COLO829 (cell line): ENCODE results near the gene PDGFD.

Source experiments
- DNase-seq: peaks from one replicate; pipeline ENCODE4 v3.0.0; 2012; ENCODE audit warnings: low spot score

The PDGFD gene

DNA sequence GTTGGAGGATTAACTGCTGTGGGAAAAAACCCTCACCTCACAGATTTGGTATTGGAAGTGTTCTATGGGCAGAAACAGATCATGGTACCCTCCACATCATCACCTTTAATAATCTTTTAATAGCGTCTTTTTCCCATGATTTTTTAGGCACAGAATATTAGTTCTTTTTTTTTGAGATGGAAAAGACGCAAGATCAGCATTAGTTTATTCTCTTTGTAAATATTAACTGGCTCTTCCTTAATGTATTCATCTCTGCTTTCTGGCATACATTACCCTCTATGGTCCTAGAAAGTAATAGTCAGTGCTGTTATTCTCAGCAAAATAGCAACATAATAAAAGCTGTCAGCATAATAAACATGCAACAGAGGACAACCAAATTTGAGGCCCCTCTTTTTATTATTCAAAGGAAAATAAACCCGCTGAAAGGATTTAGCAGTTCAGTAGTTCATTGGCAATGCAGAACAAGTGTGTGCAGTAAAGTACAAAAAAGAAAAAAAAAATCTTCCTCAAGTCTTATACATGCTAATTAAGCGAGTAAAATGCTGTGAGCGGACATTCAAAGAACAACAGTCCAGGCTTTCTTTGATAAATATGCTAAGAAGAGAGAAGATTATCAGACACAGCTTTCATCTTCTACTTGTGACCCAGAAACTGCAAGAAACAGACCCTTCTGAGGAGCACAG is 165.0 kb downstream of the PDGFD start:
- no peak for DNase-seq

DNA sequence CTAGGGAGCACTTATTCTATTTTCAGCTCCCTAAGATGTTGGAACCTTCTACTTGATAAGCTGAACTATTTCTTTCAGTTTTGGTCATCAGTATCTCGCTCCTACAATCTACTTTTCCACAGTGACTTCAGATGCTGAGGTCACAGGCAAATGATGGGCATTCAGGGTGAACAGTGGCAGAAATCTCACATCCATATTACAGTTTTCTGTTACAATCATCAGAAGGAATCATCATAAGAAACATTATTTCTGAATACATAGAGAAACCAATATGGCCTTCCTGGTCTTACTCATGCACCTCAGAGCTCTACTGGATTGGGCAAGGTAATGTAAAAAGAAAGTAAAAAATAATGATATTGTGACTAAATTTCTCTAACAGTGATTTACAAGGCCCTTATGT is 166.9 kb downstream of the PDGFD start:
- DNase-seq: no peak

DNA sequence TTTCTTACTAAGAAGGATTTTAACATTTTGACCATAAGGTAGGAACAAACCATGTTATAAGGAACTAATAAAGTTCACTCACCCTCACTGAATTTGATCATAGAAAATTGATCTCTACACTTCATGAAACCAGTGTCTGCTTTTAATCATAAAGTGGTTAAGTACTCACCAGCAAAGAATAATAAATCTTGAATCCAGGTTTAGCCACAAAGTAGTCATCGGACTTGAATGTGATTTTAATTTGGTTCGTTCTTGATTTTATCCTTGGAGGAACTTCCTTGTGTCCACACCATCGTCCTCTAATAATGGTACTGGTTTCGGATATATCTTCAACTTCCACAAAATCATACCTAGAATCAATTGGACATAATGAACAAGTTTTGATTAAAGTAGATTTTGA is 168.1 kb downstream of the PDGFD start:
- no peak for DNase-seq

DNA sequence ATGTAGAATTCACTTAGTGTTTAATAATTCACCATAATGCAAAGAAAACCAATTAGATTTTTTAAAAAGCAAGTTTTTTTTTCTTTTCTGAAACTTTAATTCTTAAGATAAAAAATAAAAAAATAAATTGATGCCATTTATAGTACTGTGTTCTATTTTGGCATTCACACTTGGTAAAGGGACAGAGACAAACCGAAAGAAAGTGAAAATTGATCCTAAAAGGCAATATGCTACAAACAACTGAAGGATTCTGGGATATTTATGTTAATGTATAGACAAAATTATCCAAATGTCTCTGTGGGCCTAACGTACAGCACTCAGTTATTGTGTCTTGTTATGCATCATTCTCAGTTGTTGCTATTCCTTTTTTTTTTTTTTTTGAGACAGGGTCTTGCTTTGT is 169.4 kb downstream of the PDGFD start:
- DNase-seq: no peak

DNA sequence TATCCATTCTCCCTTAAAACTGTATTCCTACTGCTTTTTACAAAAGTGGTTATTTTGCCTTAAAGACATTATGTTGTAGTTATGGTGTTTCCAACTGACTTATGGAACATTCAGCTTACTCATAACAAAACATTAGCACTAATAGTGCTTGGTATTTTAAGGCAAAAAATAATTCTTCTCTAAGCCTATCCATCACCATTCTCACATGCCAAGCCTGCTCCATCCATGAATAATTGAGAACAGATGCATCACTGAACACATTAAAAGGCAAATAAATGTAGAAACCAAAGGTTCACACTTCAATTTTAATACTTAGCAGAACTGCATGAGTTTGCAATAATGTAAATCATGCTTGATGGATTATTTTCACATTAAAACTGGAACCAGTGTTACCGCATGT is 169.9 kb downstream of the PDGFD start:
- DNase-seq: no peak

DNA sequence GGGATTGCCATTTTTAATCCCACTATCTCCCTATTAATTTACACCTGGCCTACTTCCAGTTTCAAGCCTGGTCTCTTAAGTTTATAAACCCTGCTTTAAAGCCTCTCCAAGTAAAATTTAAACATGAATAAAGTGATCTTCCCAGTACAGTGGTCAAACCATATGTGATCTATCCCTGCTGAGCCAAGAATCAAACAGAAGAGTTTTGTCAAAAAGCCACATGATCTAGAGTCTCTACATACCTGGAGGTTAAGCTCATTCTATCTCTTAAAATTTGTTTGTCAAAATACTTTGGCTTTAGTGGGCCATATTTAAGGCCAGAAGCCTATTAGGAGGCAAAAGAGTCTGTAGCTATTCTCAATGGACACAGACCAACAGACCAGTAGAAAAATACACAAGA is 170.4 kb downstream of the PDGFD start:
- no peak for DNase-seq

DNA sequence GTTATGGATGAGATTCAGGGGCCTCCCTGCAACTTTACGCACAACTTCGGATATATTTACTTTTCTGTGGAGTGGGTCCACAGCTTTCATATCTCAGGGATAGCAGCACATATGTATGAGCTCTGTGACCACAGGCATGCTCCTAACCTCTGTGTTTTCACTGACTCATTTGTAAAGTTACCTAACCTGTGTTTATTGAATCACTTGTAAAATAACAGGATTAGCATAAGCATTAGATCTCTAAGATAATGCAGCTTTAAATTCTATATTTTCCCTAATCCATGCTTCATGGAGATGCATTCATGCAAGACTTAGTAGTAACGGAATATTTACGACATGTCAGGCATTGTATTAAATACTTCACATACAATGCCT is 175.4 kb downstream of the PDGFD start:
- DNase-seq: no peak

DNA sequence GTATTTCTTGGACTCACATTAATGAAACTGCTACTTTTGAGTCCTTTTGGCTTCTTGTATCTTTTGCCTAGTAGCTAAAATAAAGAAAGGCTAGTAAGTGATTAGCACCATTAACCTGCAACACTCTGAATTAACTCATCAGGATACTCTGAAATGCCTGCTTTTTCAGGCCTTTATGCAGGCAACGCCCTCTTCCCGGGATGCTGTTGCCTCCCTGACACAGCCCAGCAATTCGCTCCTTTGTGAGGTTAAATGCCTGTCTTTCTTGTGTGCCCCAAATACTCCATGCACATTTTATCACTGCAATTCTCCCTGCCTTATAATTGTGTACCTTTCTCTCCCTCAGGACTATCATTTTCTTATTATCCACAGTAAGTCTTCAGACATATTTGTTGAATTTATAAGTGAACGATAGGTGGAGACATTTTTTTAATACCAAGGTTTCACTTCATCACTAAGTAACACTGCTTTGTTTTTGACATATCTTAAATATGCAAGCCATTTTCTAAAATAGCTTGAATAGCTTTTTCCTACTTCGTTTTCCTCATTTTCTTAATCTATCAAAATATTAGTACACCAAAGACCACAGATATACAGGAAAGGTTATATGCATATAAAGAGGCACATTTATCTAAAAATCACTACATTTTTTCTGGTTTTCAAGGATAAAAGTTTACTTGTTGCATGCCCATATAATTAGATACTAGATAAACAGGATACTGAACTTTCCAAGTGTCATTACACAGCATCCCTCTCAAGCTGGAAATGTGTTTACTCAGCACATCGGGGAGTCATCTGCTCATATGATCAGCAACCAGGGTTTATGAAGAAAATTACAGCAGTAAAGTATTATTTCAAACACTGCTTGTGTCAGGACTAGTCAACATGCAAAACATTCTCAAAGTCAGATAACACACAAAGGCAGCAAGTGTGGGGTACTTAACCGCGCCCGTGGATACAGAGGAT is 176.0 kb downstream of the PDGFD start:
- DNase-seq: peak; percentile 27

DNA sequence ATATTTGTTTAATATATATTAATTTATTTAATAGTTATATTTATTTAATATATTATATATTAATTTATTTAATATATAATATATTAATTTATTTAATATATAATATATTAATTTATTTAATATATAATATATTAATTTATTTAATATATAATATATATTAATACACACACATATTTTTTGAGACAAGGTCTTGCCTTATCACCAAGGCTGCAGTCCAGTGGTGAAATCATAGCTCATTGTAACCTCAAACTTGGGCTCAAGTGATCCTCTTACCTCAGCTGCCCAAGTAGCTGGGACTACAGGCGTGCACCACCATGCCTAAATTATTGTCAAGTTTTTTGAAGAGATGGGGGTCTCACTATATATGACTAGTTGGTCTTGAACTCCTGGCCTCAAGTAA is 178.9 kb downstream of the PDGFD start:
- DNase-seq: no peak

DNA sequence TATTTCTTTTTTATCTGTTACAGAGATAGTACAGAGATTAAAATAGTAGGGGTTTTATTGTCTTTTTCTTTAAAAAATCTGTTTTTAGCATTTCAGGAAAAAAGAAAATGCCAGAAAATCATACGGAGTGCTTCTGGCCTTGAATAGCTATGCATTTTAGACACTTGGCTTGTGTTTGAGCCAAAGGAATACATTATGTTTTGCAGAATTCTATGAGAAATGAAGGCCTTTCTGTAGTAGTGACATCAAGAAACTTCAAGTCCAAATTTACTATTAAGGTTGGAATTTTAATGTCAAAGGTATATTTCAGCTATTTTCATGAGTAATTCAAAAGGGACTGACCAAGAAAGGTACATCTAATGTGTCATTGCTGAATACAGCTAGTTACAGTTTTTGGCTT is 183.8 kb downstream of the PDGFD start:
- DNase-seq: no peak

DNA sequence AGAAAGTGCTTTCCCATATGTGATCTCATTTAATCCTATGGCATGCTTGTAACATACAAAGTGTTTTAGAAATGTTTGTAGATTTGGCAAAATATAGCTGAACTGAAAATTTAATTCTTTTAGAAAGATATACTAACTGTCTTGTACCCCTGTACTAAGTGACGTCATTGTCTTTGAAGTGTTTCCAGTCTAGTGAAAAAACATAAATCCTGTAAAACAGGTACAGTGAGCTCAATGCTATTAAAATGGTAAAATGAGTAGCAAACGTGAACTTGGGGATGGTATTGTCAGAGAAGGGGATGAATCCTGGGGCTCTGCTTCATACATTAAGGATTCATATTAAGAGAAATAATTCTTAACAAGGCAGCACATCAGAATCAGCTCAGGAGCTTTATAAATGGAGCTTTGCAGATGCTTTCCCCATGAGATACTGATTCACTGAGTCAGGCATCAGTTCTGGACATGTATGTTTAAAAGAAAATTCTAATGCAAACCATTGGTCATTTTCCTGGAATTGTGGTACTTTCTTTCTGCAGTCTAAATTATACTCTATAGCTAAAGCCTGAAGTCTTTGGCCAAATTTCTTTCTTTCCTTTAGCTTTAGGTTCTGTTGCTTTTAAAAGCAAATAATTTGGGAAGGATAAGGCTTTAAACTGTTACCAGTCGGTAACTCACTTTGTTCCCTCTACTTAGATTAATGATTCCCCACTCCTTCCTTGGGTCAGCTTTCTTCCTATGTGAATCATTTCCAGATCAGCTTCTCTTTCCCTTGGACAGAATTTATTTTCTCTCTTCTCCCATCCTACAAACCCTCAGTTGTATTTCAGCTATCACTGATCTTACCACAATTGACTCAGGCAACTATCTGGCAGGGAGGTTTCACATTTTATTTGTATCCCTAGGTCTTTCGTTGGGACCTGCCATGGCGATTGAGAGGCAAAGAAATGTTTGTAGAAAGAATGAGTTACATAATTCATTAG is 185.0 kb downstream of the PDGFD start:
- no peak for DNase-seq

DNA sequence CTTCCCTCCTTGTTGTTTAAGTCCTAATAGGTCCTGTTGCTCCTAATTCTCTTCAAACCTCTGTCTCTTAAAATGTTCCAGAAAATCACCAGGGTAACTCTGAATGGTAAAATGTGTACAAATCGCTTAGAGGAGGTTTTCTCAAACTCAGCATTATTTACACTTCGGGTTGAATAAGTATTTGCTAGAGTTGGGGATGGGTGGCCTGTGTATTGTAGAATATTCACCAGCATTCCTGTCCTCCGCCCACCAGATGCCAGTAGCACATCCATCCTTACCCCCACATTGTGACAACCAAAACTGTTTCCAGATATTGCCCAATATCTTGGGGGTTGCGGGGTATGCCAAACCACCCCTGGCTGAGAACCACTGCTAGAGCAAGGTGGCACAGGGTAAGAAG is 191.9 kb downstream of the PDGFD start:
- no peak for DNase-seq

DNA sequence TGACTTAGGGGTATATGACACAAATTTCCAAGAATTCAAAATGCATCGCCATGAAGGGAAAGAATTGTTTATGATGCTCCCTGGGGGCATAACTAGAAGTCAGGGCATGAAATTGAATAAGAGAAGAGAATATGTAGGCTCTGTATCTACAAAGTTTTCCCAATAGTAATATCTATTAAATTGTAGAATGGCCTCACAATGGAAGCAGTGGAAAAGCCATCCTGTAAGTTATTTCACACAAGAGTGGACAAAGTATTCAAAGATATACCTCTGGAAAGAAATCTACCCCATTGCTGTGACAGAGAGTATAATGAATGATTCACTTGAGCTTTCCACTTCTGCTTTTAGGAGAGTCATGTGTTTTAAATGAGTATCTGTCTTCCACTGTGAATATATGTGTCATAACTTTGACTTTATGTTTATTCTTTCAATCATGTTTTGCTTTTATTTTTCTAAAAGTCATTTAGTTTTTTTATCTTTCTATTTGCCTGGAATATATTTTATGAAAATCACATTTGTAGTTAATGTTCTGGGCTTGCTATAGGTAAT is 193.2 kb downstream of the PDGFD start:
- no peak for DNase-seq

DNA sequence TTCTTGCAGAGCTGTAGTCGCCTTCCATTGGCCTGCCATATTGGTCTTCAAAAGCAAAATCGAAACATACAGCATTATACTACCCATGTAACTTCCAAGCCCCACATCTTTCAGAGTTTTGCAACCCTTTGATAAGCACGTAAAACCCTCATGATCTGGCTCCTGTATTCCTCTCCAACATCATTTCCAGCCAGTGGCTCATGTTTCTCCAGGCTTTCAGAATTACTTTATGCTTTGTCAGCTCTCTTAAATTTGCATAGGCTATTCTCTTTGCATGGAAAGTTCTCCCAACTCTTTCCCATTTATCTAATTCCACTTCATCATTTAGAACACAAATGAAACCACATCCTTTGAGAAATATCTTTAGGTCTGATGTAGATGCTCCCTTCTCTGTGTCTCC is 195.3 kb downstream of the PDGFD start:
- DNase-seq: no peak

DNA sequence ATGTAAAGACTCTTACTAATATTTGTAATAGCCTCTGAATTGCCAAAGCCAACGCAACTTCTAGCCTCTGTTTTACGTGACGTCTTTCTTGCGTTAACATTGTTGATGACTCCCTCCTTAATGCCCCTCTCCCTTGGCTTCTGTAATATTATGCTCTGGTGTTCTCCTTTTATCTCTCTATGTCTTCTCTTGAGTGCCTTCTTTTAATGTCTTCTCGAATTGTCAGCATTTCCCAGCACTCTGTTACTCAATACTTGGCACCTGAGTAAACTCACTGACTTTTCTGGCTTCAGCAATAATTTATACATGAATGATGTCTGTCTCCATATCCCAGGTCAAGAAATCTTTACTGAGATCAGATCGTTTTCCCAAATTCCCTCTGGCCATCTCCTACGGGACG is 196.0 kb downstream of the PDGFD start:
- no peak for DNase-seq

DNA sequence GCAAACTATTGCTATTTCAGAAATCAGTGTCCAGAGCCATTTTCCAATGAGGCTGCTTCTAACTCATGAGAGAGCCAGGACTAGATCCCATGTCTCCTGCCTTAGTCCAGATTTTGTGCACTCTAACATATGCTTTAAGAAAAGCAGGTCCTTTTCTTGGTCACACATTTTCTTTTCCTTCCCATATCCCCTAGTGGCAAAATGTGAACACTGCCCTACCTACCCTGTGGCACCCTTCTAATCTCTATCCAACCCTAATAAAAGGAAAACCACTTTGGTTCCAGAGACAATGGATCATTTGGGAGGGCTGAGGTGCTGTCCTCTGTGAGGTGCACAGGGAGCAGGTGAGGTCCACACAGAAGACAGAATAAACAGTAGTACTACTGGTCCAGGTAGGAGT is 199.6 kb downstream of the PDGFD start:
- no peak for DNase-seq

DNA sequence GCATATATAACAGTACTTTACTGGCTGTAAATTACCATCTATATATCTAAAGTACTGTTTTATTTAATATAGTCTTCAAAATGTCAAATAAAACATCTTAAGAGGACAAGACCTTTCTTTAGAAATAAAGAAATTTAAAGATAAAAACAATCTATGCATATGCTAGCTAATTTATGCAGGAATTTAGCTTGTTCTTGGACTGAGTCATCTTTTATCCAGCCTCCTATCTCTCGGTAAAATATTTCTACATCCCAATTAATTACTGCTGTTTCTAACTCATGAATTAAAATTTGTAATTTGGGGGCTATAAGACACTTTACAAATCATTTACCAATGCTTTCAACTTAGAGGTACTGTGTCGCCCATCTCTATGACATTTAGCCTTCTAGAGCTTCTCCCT is 200.3 kb downstream of the PDGFD start:
- peak; percentile 45 for DNase-seq

DNA sequence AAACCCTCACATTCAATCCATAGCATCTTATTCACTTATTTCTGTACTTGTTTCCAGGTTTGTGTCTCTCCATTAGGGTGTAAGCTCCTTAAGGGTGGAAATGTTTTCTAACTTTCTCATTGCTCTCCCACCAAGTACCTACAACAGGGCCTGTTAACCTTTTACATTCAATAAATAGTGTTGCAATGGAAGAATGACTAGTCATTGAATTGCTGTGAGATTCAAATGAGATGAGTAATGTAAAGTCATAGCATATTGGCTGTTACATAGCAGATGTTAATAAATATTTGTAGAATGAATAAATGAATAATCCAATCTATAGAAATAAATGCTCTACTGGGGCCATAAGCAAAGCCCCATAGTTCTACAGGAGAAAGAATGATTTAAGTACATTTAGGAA is 202.9 kb downstream of the PDGFD start:
- DNase-seq: no peak

DNA sequence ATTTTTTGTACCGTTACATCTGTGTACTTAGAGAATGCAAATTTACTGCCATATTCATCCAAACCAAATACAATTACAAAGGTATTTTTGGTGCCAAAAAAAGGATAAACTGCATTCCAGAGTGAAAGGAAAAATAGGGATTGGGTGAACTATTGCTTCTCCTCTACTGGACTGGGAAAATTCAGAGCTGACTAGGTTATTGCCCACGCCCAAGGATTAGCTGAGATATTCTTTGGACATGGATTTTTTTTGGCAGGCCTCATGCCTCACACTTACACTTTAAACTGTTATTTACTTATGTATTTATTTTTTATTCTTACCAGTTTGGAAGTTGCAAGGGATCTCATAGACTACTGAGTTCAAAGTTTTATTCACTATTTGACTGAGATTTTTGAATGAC is 203.8 kb downstream of the PDGFD start:
- DNase-seq: no peak

DNA sequence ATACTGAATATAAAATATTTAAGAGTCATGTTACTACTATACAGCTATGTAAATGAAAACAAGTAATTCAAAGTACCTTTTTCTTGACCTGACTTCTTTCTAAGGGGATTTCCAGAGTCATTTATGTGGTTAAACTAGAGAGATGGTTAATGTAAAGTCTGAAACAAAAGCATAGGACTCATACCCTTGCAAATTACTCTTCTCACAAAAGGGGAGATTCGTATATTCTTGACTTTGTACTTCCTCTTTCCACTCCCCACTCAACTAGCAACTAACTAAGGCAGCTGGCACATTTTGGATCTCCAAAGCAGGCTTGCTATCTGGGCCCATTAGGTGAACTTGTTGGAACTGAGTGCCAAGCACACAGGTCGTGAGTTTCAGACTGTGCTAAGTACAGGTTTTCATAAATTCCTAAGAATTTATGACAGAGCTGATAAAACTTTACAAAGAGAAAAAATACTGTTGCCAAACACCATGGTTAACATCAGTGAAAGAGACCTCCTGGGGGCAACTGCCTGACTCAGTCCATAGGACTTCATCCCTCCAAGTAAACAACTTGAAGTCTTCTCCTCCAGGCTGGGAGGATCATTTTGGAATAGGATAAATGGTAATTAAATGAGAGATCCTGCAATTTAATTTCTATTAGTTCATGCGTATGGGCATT is 204.5 kb downstream of the PDGFD start:
- no peak for DNase-seq

DNA sequence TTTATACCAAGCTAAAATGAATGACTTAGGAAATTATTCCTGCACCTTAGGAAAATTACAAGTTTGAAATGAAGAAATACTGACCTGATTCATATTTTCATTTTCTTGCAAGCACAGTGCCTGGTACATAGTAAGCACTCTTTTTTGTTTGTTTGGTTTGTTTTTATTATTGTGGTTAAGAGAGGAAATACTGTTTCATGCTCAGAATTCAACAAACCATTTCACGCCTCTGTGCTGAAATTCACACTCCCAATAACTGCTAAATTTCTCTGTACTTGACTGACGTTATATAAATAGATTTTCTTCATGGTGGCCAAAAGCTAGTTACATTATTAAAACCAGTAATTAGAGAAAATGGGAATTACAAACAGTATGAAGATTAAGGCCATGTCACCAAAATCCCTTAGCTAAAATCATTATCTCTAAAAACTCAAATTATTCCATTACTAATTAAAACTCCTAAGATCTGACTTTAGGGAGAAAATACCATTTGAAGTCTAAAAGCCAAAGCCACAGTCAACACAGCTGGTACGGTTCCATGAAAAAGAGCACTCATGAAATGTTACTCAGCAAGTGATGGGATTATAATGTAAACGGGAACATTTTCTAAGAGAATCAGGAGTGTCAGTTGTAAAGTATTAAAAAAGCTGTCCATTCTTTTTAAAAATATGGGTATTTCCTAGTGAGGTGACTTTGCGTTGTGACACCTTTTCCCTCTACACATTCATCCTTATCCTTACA is 205.3 kb downstream of the PDGFD start:
- DNase-seq: no peak
